GM12875 (cell line): ENCODE data around the gene CD7.

Source experiments
- H3K4me3 ChIP-seq: one replicate; pipeline ENCODE4 v1.5.1; 2011; ENCODE audit warnings: low read depth, low read length, control low read depth
- TF ChIP-seq, protein P1 (sequence below): IDR thresholded peaks from 2 replicates; pipeline ENCODE4 v1.5.1; 2011; ENCODE audit warnings: low read depth, mild to moderate bottlenecking, control low read depth, inconsistent platforms, low read length, moderate library complexity, borderline replicate concordance; ENCODE audit not compliant: insufficient read depth

Gene CD7

DNA sequence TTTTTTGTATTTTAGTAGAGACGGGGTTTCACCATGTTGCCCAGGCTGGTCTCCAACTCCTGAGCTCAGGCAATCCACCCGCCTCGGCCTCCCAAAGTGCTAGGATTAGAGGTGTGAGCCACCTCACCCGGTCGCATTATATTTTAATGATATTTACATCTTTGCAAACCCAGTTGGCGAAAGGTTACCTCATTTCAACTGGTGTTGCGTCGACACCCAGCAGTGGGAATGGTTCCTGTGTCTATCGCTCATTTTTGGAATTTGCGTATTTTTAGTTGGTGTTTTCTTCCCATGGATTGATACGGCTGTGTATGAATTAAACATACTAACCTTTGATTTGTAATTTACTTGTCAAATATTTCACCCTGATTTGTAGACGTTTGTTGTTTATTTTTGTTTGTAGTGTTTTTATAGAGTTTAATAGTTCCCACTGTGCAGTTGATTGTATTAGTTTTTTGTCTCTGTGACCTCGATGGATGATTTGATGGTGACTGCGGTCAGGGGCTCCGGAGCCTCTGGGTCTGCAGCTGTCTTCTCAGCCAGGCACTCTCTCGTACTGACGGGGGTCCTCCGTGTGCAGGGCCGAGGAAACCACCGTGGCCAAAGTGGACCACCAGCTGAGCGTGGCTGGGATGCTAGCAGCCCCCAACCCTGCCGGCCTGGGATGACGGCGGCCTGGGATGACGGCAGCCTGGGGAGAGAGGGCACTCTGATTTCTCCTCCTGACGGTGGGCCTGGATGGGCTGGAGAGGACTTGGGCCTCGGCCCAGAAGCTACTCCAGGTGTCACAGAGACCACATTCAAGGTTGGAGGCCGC is 4.0 kb downstream of the CD7 start:
- H3K4me3 ChIP-seq = no peak overlapping the region
- TF ChIP-seq, protein P1, sequence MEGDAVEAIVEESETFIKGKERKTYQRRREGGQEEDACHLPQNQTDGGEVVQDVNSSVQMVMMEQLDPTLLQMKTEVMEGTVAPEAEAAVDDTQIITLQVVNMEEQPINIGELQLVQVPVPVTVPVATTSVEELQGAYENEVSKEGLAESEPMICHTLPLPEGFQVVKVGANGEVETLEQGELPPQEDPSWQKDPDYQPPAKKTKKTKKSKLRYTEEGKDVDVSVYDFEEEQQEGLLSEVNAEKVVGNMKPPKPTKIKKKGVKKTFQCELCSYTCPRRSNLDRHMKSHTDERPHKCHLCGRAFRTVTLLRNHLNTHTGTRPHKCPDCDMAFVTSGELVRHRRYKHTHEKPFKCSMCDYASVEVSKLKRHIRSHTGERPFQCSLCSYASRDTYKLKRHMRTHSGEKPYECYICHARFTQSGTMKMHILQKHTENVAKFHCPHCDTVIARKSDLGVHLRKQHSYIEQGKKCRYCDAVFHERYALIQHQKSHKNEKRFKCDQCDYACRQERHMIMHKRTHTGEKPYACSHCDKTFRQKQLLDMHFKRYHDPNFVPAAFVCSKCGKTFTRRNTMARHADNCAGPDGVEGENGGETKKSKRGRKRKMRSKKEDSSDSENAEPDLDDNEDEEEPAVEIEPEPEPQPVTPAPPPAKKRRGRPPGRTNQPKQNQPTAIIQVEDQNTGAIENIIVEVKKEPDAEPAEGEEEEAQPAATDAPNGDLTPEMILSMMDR = no peak

DNA sequence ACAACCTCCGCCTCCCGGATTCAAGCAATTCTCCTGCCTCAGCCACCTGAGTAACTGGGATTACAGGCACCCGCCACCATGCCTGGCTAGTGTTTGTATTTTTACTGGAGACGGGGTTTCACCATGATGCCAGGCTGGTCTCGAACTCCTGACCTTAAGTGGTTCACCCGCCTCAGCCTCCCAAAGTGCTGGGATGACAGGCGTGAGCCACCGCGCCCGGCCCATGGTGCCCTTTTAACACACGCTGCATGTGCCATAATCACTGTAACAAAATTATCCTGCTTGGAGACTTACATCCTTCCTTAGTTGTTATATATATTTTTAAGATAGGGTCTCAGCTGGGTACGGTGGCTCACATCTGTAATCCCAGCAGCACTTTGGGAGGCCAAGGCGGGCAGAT is 5.4 kb downstream of the CD7 start:
- TF ChIP-seq, protein P1 = no peak
- no peak overlapping the region for H3K4me3 ChIP-seq

DNA sequence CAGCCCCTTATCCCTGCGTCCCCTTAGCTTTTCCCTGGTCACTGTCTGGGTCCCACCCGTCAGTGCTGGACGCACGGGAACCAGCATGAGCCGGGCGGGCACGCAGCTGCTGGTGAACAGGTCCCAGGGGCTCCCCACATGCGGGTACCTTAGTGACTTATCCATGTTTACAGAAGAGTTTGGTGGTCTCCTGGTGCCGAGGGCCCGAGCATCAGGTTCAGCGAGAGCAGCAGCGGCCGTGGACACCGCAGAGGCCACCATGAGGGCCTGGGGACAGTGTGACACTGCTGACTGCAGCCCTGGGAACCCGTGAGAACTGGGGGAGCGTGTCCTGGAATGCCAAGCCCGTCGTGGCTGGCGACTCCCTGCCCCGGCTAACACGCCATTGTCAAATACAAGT is 6.5 kb downstream of the CD7 start:
- TF ChIP-seq, protein P1 = no peak
- no peak overlapping the region for H3K4me3 ChIP-seq

DNA sequence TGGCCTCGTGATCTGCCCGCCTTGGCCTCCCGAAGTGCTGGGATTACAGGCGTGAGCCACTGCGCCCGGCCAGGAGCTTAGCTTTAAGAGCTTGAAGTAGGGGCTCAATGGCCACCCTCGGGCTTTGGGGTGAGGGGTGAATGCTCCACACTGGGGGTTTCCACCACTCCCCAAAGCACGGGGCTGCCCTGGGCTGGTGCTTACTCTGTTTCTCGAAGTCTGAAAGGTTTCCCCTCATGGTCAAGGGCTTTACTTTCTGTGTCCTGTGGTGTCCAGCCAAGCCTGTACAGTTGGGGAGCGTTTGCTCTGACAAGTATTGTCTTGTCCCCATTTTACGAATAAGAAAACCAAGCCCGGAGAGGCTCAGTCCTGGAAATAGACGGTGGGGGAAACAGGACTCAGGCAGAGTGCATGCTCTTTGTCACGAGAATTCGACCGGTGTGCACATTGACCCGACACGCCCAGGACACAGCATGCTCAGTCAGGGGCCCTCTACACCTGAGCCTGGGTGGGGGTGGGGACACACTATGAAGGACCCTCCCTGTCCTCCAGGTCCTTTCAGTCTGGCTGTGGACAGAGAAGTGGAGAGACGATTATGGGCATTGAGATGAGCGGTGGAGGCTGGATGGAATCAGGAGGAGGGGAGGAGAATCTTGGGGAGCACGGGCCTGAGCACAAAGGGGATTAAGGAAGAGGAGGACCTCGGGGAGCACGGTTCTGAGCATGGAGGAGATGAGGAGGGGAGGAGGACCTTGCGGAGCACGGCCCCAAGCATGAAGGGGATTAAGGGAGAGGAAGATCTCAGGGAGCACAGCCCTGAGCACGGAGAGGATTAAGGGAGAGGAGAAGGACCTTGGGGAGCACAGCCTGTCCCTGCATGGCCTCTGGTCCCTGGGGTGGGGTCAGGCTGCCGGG is 7.5 kb downstream of the CD7 start:
- TF ChIP-seq, protein P1 = no peak
- H3K4me3 ChIP-seq = no peak overlapping the region

DNA sequence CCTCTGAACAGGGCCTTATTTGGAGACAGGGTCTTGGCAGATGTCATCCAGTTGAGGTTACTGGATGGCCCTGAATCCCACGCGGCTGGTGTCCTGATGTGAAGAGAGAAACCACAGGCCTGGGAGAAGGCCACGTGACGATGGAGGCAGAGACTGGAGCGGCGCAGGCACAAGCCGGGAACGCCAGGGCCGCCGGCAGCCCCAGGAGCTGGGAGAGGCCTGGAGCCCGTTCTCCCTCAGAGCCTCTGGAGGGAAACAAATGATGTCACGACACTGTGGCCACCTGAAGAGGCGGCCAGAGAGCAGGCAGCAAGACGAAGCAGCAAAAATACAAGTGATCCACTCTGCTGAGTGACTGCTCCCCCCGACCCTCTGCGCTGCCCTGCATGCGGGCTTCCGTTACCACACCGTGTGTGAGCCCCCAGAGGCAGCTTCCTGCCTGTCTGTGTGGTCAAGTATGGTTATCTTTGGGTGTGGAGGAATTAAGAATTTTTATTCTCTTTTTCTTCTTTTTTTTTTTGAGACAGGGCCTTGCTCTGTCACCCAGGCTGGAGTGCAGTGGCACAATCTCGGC is 11.6 kb downstream of the CD7 start:
- no peak overlapping the region for H3K4me3 ChIP-seq
- TF ChIP-seq, protein P1 = no peak

DNA sequence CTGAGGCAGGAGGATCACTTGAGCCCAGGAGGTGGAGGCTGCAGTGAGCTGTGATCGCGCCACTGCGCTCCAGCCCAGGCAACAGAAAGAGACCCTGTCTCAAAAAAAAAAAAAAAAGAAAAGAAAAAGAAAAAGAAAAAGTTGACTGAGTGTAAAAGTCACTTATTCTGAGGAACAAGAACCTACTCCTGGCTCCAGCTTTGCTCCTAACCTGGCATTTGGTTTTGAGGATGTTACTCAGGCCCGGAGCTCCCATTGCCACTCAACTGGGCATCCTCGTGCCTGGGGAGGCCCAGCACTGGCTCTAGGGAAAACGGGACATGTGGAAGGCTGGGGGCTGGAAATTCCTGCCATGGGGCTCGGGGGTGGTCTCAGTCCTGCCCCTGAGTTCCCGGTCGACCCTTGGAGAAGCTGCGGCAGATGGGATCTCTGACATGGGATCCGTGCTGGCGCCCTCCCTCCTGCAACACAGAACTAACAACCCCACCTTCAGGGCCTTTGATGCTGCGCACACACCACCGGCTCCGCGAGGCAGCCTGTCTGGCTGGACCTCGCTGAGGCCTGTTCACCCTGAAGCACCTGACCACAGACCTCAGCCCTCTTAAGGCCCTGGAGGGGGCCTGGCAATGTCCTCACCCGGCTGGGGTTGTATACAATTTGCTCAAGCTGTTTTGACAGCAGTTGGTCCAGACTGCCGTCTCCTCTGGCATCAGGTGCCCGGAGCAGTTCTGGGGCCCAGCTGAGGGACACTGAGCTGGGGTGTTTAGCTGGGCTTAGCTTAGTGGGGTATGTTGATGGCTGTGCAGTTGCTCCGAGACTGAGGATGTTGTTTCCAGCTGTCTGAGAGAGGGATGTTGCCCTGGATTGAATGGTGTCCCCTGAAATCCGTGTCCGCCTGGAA is 12.3 kb downstream of the CD7 start:
- no peak overlapping the region for H3K4me3 ChIP-seq
- TF ChIP-seq, protein P1 = no peak
